ENCODE measurements around the gene ADGRV1. TPM values are rescaled to one million over a fixed set of nuclear protein-coding genes. Genes with fewer than 3 reads are reported as not detected.
A peak's percentile ranks its signal among the peaks of the same experiment; 100 is the strongest.

The ADGRV1 gene
- total and polyA plus RNA-seq, 2 donors (not counting 3 experiments of a cell fraction or from before 2014, with no cell fraction given) = 0.11 to 0.55 TPM

- H3K9me3 ChIP-seq (replicated peaks; ENCODE audit: control insufficient read depth, insufficient read depth, low read length) = no peaks in the 10 kb centered on the region
- POLR2A ChIA-PET = no interaction called here
- H2AFZ ChIP-seq (ENCODE audit: low read depth, low read length) = peak overlapping the region; percentile 93
- TF ChIP-seq FOS (IDR thresholded peaks at IDR 0.05; ENCODE audit: borderline replicate concordance, insufficient read depth, low read length) (peak; percentile 28), GATA2 (IDR thresholded peaks at IDR 0.05; ENCODE audit: insufficient read depth, insufficient read length, low read depth, low read length) (no peak), EZH2 (IDR thresholded peaks at IDR 0.05; ENCODE audit: borderline replicate concordance, low read depth, low read length, severe bottlenecking) (no peak)
- no peak overlapping the region for H3K9ac ChIP-seq (replicated peaks; ENCODE audit: extremely low read depth, insufficient read depth, low read length)
- DNase-seq (ENCODE audit: low read depth, low spot score) (peak; percentile 87), FAIRE-seq (no peak)
- no peaks in the 10 kb centered on the region for H3K36me3 ChIP-seq (ENCODE audit: control insufficient read depth in 2 of 2, extremely low read depth in 1 of 2, insufficient read depth in 2 of 2, low read length in 2 of 2)
- intact Hi-C loops (cut with micrococcal nuclease) = loop anchor here (1.0 kb wide), 1 partner anchor 194 kb away; the partner anchor contains the start of gene ARRDC3
- no peak overlapping the region for H3K4me3 ChIP-seq (replicated peaks in 1 of 3; ENCODE audit: insufficient read depth in 1 of 3, low read depth in 1 of 3, low read length in 3 of 3)
- BruUV-seq (replicated peaks) = no TSS peak
- no peaks in the 10 kb centered on the region for H4K20me1 ChIP-seq (replicated peaks; ENCODE audit: control insufficient read depth, extremely low read depth, insufficient read depth, low read length)
- H3K4me1 ChIP-seq (ENCODE audit: control insufficient read depth, extremely low read depth, insufficient read depth, low read length) = peaks cover 6% of the 10 kb centered on the region
- no peaks in the 10 kb centered on the region for H3K9me1 ChIP-seq (replicated peaks; ENCODE audit: control insufficient read depth, extremely low read depth, insufficient read depth, low read length)
- no peaks in the 10 kb centered on the region for H3K79me2 ChIP-seq (ENCODE audit: control insufficient read depth, insufficient read depth, low read length)
- H3K4me2 ChIP-seq (ENCODE audit: insufficient read depth, low read length) = peak overlapping the region; percentile 49
- dilution Hi-C loops (cut with MboI; ENCODE audit: extremely low pct_ligation_motif_present, low sequenced_read_pairs) = no loop called here
- no peaks in the 10 kb centered on the region for H3K27me3 ChIP-seq (ENCODE audit: control insufficient read depth in 2 of 2, insufficient read depth in 2 of 2, low read length in 2 of 2)
- H3K27ac ChIP-seq (ENCODE audit: insufficient read depth, low read depth, low read length) = no peak overlapping the region
- CTCF ChIA-PET = interaction anchor here (1.0 to 1.9 kb wide), 2 partner anchors 15 to 64 kb away, joined by 3 to 5 read pairs; no protein-coding TSS in a partner anchor
Observed at GRCh38 chr5:91189480-91190313, 631.1 kb downstream of the ADGRV1 start.

GRCh38 chr5:91190314-91190690, 631.7 kb downstream of the ADGRV1 start:
- no peaks in the 10 kb centered on the region for H3K36me3 ChIP-seq (ENCODE audit: control insufficient read depth in 2 of 2, extremely low read depth in 1 of 2, insufficient read depth in 2 of 2, low read length in 2 of 2)
- no peaks in the 10 kb centered on the region for H3K9me1 ChIP-seq (replicated peaks; ENCODE audit: control insufficient read depth, extremely low read depth, insufficient read depth, low read length)
- no TSS peak for BruUV-seq (replicated peaks)
- intact Hi-C loops (cut with micrococcal nuclease) = loop anchor here (1.0 kb wide), 1 partner anchor 193 kb away; the partner anchor contains the start of gene ARRDC3
- H2AFZ ChIP-seq (ENCODE audit: low read depth, low read length) = peak overlapping the region; percentile 93
- H4K20me1 ChIP-seq (replicated peaks; ENCODE audit: control insufficient read depth, extremely low read depth, insufficient read depth, low read length) = no peaks in the 10 kb centered on the region
- H3K27me3 ChIP-seq (ENCODE audit: control insufficient read depth in 2 of 2, insufficient read depth in 2 of 2, low read length in 2 of 2) = no peaks in the 10 kb centered on the region
- peaks cover 6% of the 10 kb centered on the region for H3K4me1 ChIP-seq (ENCODE audit: control insufficient read depth, extremely low read depth, insufficient read depth, low read length)
- dilution Hi-C loops (cut with MboI; ENCODE audit: extremely low pct_ligation_motif_present, low sequenced_read_pairs) = no loop called here
- DNase-seq (ENCODE audit: low read depth, low spot score) (no peak), FAIRE-seq (no peak)
- H3K79me2 ChIP-seq (ENCODE audit: control insufficient read depth, insufficient read depth, low read length) = no peaks in the 10 kb centered on the region
- peak overlapping the region; percentile 49 for H3K4me2 ChIP-seq (ENCODE audit: insufficient read depth, low read length)
- no peak for TF ChIP-seq JUN (IDR thresholded peaks at IDR 0.05; ENCODE audit: borderline replicate concordance, insufficient read depth, insufficient read length, low read depth)
- no peak for TF ChIP-seq POLR2A (IDR thresholded peaks at IDR 0.05; ENCODE audit: low read depth, low read length)
- no peak for TF ChIP-seq MYC (IDR thresholded peaks at IDR 0.05; ENCODE audit: low read depth, low read length)
- no peak for TF ChIP-seq POLR2AphosphoS5 (IDR thresholded peaks at IDR 0.05; ENCODE audit: insufficient read depth, low read depth, low read length)
- TF ChIP-seq FOS (IDR thresholded peaks at IDR 0.05; ENCODE audit: borderline replicate concordance, insufficient read depth, low read length) = no peak
- no peak for TF ChIP-seq GATA2 (IDR thresholded peaks at IDR 0.05; ENCODE audit: insufficient read depth, insufficient read length, low read depth, low read length)
- no peak for TF ChIP-seq EZH2 (IDR thresholded peaks at IDR 0.05; ENCODE audit: borderline replicate concordance, low read depth, low read length, severe bottlenecking)
- TF ChIP-seq CTCF (IDR thresholded peaks at IDR 0.05; ENCODE audit: extremely low read depth in 1 of 2, insufficient read depth in 1 of 2, low read depth in 1 of 2, low read length in 2 of 2) = no peak
- no peak for TF ChIP-seq MAX (IDR thresholded peaks at IDR 0.05; ENCODE audit: insufficient read depth, insufficient read length)
- ChIA-PET CTCF (interaction anchor here (1.0 kb wide), 1 partner anchor 15 kb away, joined by 3 read pairs; no protein-coding TSS in a partner anchor), POLR2A (no interaction called here)
- H3K27ac ChIP-seq (ENCODE audit: insufficient read depth, low read depth, low read length) = no peak overlapping the region
- no peaks in the 10 kb centered on the region for H3K9me3 ChIP-seq (replicated peaks; ENCODE audit: control insufficient read depth, insufficient read depth, low read length)
- no peak overlapping the region for H3K9ac ChIP-seq (replicated peaks; ENCODE audit: extremely low read depth, insufficient read depth, low read length)
- H3K4me3 ChIP-seq (replicated peaks in 1 of 3; ENCODE audit: insufficient read depth in 1 of 3, low read depth in 1 of 3, low read length in 3 of 3) = no peak overlapping the region
